B cell (primary cell): Measurements from ENCODE around the gene TMEM179B.

Experiments
- EZH2 ChIP-seq: IDR thresholded peaks from 2 replicates; pipeline ENCODE4 v1.6.1; 2012; ENCODE audit warnings: borderline replicate concordance, low read depth, mild to moderate bottlenecking, moderate library complexity, low read length; ENCODE audit not compliant: insufficient read depth, poor library complexity, severe bottlenecking
- TF ChIP-seq, protein P1 (sequence below): fragments of 200-600 bp; IDR thresholded peaks from one replicate; pipeline ENCODE4 v1.8.0; 2022; ENCODE audit warnings: antibody characterized with exemption, mild to moderate bottlenecking

DNA sequence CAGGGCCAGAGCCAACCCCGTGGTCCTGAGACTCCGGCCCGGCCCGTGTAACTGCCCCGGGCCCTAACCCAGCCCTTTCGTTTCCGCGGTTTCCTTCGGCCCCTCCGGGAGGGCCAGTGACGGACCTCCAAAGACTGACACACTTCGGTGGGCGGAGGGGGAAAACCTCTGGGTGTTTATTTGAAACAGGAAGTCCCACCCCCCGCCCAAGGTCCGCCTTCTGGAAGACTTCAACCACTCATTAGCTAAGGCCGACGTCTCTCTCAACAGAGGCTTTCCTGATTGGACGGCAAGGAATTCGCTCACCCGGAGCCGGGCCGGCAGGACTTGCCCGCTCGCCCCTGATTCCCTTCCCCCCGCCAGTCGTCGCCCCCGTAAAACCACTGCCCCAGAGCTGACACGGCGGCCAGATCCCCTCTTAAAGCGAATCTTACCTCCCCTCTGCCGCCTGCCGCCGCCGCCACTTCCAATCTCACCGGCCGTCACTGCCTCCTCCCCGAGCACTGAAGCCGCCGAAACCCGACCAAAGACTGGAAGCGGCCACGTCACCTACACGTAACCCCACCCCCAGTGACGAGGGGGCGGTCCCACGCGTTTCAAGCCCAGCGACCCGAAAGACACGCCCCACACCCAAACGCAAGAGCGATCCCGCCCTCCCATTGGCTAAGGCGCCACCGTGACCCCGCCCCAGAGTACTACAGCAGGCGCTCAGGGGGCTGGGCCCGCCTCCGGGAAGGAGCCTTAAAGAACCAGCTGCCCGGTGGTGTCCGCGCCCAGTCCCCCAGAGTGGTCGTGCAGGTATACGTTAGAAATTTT lies 44.5 kb downstream of the TMEM179B start, which contains the start of gene STX5:
- TF ChIP-seq, protein P1, sequence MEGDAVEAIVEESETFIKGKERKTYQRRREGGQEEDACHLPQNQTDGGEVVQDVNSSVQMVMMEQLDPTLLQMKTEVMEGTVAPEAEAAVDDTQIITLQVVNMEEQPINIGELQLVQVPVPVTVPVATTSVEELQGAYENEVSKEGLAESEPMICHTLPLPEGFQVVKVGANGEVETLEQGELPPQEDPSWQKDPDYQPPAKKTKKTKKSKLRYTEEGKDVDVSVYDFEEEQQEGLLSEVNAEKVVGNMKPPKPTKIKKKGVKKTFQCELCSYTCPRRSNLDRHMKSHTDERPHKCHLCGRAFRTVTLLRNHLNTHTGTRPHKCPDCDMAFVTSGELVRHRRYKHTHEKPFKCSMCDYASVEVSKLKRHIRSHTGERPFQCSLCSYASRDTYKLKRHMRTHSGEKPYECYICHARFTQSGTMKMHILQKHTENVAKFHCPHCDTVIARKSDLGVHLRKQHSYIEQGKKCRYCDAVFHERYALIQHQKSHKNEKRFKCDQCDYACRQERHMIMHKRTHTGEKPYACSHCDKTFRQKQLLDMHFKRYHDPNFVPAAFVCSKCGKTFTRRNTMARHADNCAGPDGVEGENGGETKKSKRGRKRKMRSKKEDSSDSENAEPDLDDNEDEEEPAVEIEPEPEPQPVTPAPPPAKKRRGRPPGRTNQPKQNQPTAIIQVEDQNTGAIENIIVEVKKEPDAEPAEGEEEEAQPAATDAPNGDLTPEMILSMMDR, result no peak
- no peak for TF ChIP-seq EZH2
